Glutamatergic neuron (in vitro differentiated cells): ENCODE measurements around the gene AGAP1. TPM values are rescaled to one million over a fixed set of nuclear protein-coding genes. Genes with fewer than 3 reads are reported as not detected.

Experiments
- DNase-seq: peaks from one replicate; pipeline ENCODE4 v3.0.0; 2022
- H3K27ac Mint-ChIP-seq: one replicate; pipeline ENCODE4 v1.8.0; 2020; ENCODE audit warnings: mild to moderate bottlenecking, mixed read lengths, inconsistent platforms; ENCODE audit not compliant: unreplicated experiment
- H3K27me3 Mint-ChIP-seq: one replicate; pipeline ENCODE4 v1.8.0; 2020; ENCODE audit warnings: mild to moderate bottlenecking, moderate library complexity, mixed read lengths, inconsistent platforms; ENCODE audit not compliant: unreplicated experiment
- H3K36me3 Mint-ChIP-seq: one replicate; pipeline ENCODE4 v1.8.0; 2020; ENCODE audit warnings: mild to moderate bottlenecking, mixed read lengths, inconsistent platforms; ENCODE audit not compliant: unreplicated experiment
- H3K4me1 Mint-ChIP-seq: one replicate; pipeline ENCODE4 v1.8.0; 2020; ENCODE audit warnings: mild to moderate bottlenecking, low read depth, mixed read lengths, inconsistent platforms; ENCODE audit not compliant: unreplicated experiment
- H3K4me3 Mint-ChIP-seq: one replicate; pipeline ENCODE4 v1.8.0; 2020; ENCODE audit warnings: mild to moderate bottlenecking, mixed read lengths, inconsistent platforms; ENCODE audit not compliant: unreplicated experiment
- H3K9me3 Mint-ChIP-seq: one replicate; pipeline ENCODE4 v1.8.0; 2020; ENCODE audit warnings: mild to moderate bottlenecking, moderate library complexity, mixed read lengths, inconsistent platforms; ENCODE audit not compliant: unreplicated experiment
- total RNA-seq: library from RNA; stranded (reverse); fragmentation: NEBNext Ultra II Directional; extraction: Animal tissue kit (Norgen Biotek cat#: 25700); gene quantifications from one replicate; pipeline ENCODE4 v1.2.1, GENCODE V29; 2021; ENCODE audit not compliant: unreplicated experiment
- TF ChIP-seq, protein P1 (sequence below): fragments of 200-600 bp; sonication (generic); IDR thresholded peaks from one replicate; pipeline ENCODE4 v1.5.0; 2021; ENCODE audit not compliant: partially characterized antibody, unreplicated experiment

AGAP1 gene
- total RNA-seq, 1 donor from 2014 or later: 153 TPM

DNA sequence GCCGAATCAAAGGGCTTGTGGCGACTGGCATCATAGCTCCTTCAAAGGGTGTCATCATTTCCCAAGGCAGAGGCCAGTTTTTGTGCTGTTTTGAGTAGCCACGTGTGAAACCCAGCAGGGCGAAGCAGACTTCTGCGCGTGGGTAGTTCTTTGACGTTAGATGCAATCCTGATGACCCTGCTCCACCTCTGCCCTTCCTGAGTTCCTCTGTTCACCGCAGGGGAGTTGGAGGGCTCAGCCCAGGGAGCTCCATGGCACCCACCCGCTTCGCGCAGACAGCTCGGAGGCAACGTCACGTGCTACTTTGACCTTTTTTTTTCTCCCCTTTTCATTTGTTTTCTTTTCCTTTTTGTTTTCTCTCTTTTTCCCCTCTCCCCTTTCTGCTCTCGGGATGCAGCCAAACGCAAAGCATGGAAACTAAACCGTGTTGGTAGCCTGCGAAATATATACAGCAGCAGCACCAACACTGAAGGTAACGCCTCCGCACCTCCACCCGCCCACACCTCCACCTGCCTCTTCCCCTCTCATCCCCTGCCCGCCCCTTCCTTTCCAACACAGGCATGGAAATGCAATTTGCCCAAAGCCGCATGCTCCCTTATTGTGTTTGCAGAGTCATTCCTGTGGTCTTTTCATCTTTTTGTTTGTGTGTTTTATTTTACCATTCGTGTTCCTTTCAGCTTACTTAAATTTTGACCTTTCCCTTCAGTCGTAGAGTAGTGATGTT, 520.7 kb downstream of the AGAP1 start:
- TF ChIP-seq, protein P1, sequence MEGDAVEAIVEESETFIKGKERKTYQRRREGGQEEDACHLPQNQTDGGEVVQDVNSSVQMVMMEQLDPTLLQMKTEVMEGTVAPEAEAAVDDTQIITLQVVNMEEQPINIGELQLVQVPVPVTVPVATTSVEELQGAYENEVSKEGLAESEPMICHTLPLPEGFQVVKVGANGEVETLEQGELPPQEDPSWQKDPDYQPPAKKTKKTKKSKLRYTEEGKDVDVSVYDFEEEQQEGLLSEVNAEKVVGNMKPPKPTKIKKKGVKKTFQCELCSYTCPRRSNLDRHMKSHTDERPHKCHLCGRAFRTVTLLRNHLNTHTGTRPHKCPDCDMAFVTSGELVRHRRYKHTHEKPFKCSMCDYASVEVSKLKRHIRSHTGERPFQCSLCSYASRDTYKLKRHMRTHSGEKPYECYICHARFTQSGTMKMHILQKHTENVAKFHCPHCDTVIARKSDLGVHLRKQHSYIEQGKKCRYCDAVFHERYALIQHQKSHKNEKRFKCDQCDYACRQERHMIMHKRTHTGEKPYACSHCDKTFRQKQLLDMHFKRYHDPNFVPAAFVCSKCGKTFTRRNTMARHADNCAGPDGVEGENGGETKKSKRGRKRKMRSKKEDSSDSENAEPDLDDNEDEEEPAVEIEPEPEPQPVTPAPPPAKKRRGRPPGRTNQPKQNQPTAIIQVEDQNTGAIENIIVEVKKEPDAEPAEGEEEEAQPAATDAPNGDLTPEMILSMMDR: no peak
- Mint-ChIP-seq H3K27me3 (peaks cover 8% of the 10 kb centered on the region), H3K4me3 (no peak overlapping the region), H3K27ac (peak overlapping the region; percentile 71), H3K36me3 (peaks cover 16% of the 10 kb centered on the region), H3K9me3 (peaks cover 9% of the 10 kb centered on the region), H3K4me1 (peaks cover 25% of the 10 kb centered on the region)
- DNase-seq: no peak

DNA sequence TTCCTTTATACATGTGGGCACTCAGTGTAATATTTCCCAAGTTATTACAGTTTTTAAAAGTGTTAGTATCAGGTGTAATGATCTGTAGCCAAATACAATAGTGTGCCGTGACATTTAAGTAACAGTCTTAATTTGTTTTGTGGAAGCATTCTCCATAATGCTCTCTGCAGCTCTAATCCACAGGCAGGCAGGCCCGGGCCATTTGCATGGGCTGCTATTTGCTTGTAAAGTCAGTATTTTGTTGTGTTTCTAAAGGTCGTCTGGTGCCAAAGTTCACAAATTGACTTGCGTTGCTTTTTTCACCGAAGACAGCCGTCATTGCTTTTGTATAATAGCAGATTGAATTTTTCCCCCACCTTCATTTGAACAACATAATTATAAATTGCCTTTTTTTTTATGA, 521.3 kb downstream of the AGAP1 start:
- H3K27ac Mint-ChIP-seq: no peak overlapping the region
- peaks cover 8% of the 10 kb centered on the region for H3K27me3 Mint-ChIP-seq
- H3K4me1 Mint-ChIP-seq: peaks cover 25% of the 10 kb centered on the region
- H3K4me3 Mint-ChIP-seq: no peak overlapping the region
- H3K36me3 Mint-ChIP-seq: peaks cover 20% of the 10 kb centered on the region
- DNase-seq: no peak
- TF ChIP-seq, protein P1: no peak
- peaks cover 9% of the 10 kb centered on the region for H3K9me3 Mint-ChIP-seq

DNA sequence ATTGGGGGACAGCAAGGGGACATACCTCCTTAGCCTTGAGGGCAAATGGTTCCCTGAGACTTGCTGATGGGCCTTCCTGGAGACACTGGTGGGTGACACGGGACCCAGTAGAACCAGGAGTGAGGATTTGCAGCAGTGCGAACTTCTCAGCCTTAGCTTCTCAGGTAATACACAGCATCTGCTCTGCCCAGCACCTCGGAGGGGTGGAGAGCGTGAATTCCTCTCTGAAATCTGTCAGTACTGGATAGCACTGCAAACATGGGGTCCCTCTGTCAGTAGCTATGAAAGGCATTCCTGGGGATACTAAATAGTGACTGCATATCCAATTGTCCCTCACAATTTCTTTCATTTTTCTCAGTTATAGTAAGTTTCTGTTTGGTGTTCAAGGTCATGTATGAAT, 522.7 kb downstream of the AGAP1 start:
- no peak overlapping the region for H3K4me3 Mint-ChIP-seq
- H3K4me1 Mint-ChIP-seq: peaks cover 26% of the 10 kb centered on the region
- H3K27ac Mint-ChIP-seq: no peak overlapping the region
- DNase-seq: no peak
- peaks cover 20% of the 10 kb centered on the region for H3K36me3 Mint-ChIP-seq
- peaks cover 8% of the 10 kb centered on the region for H3K27me3 Mint-ChIP-seq
- TF ChIP-seq, protein P1: no peak
- peaks cover 9% of the 10 kb centered on the region for H3K9me3 Mint-ChIP-seq

DNA sequence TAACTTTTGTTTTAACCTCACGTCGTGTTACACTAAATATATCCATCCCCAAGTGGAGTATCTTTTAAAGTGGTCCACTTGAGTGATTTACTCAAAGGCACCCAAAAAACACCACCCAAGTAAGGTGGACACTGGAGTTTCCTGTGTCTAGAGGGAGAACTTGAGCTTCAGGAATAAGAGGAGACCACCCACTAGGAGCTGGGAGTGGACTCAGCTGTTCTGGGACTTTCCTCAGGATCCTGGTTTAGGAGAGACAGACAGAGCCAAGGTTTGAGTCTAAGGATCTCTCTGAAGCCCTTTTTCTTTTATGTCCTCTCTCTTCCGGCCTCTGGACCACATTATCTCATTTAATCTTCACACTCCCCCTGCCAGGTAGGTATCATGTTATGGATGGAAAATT, 523.6 kb downstream of the AGAP1 start:
- DNase-seq: no peak
- Mint-ChIP-seq H3K4me1 (peaks cover 25% of the 10 kb centered on the region), H3K36me3 (peaks cover 20% of the 10 kb centered on the region), H3K27ac (no peak overlapping the region), H3K4me3 (no peak overlapping the region), H3K27me3 (peaks cover 8% of the 10 kb centered on the region), H3K9me3 (peaks cover 11% of the 10 kb centered on the region)
- TF ChIP-seq, protein P1: no peak

DNA sequence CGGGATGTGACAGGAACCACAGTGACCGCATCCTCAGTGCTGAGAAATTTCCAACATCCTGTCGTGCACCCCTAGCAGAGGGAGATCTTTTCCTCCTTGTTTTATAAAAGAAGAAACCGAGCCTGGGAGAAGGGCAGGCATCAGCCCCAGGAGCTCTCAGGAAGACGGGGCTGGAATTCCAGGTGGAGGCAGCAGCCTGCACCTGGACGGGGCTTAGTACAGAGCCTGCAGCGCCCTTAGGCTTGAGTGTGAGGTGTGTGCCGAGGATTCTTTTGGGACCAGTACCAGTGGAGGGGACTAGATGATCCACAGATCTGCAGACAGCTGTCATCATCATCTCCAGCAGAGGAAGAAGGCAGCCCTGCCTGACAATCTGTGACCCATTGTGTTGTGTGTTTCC, 525.6 kb downstream of the AGAP1 start:
- H3K4me1 Mint-ChIP-seq: peaks cover 20% of the 10 kb centered on the region
- peaks cover 13% of the 10 kb centered on the region for H3K9me3 Mint-ChIP-seq
- no peak overlapping the region for H3K4me3 Mint-ChIP-seq
- peaks cover 6% of the 10 kb centered on the region for H3K27me3 Mint-ChIP-seq
- no peak for DNase-seq
- H3K27ac Mint-ChIP-seq: peak overlapping the region; percentile 59
- peaks cover 20% of the 10 kb centered on the region for H3K36me3 Mint-ChIP-seq
- TF ChIP-seq, protein P1: no peak
